SKM-1 (cell line): Measurements from ENCODE around the gene CCDC92B.
"Not testable (repeated sequence)": the region's sequence is repeated elsewhere in the genome, so short reads cannot be mapped to it uniquely, and the experiment has no call there.

ENCODE experiments used
- DNase-seq: peaks from one replicate; lab custom pipeline; 2025; ENCODE audit not compliant: unreplicated experiment; lab: John Stamatoyannopoulos, UW

The CCDC92B gene

GRCh38 chr17:2704890-2705248 is 44.6 kb downstream of the CCDC92B start:
- no peak for DNase-seq

DNA sequence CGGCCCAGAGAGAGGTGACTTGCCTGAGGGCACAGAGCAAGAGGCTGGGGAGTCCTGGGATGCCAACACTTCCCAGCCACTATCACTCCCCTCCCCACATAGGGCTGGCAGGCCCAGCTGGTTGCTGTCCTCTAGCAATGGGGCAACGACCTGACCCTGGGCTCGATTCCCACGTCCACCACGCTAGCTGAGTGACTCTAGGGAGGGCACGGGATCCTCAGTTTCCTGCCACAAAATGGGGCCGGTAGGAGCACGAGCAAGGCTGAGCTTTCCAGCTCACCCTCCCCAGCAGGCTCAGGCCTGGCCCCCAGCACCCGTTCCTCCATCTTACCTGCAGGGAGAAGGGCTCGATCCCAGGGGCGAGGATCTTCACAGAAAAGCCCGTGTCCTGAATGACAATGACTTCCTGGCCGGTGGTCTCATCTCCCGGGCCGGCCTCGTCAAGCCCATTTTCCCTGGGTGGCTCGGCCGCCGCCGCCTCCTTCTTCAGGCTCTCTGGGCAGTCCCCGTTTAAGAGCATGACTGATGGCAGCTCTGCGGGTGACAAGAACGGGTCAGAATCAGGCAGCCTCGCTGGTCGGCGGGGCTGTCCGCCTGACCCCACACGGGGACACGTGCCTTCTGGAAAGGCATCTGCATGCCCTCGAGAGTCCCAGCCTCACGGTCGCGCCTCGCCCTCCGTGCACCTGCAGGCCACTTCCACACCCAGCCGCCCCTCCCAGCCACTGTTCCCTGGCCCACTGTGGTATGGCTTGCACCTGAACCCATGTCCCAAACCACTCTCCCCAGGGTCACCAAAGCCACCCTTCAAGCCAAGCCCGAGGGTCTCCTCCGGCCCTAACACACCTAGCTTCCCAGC is 45.2 kb downstream of the CCDC92B start:
- DNase-seq = no peak

DNA sequence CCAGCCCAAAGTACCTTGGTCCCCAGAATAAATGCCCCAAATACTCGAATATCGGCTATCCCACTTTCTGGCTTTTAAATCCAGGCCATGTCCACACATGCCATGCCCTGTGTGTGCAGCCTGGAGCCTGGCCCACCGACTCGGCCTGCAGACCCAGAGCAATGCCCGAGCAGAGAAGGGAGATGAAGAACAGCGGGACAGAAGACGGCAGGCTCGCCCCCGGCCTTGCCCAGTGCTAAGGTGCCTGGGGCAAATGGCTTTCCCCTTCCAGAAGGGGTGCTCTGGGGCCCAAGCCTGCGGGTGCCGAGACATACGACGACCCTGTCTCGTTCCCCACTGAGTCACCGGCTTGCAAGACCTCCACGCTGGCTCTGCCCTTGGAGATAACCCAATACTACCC is 45.8 kb downstream of the CCDC92B start:
- no peak for DNase-seq

DNA sequence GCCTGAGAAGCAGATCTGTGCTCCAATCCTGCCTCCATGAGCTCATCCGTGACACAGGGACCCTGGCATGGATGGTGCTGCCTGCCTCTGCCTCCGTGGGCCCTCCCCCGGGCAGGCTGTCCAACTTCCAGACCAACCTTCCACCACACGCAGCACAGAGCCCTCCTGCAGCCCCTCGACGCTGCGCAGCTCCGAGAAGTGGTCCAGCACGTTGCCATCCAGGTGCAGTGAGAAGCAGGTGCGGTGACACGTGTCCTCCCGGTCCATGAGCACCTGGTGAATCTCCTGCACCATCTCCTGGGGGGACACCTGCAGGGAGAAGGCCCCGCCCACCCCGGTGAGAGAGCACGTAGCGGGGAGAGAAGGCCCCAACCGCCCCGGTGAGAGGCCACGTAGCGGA is 46.3 kb downstream of the CCDC92B start:
- no peak for DNase-seq

- no peak for DNase-seq
These were observed 47.3 kb downstream of the CCDC92B start for GRCh38 chr17:2701996-2702741.

- DNase-seq = no peak
These were observed 48.1 kb downstream of the CCDC92B start for GRCh38 chr17:2701161-2701995.

- DNase-seq = peak; percentile 100
These were observed 48.8 kb downstream of the CCDC92B start for GRCh38 chr17:2700491-2701141.

GRCh38 chr17:2700030-2700490 is 49.4 kb downstream of the CCDC92B start:
- DNase-seq = no peak

DNA sequence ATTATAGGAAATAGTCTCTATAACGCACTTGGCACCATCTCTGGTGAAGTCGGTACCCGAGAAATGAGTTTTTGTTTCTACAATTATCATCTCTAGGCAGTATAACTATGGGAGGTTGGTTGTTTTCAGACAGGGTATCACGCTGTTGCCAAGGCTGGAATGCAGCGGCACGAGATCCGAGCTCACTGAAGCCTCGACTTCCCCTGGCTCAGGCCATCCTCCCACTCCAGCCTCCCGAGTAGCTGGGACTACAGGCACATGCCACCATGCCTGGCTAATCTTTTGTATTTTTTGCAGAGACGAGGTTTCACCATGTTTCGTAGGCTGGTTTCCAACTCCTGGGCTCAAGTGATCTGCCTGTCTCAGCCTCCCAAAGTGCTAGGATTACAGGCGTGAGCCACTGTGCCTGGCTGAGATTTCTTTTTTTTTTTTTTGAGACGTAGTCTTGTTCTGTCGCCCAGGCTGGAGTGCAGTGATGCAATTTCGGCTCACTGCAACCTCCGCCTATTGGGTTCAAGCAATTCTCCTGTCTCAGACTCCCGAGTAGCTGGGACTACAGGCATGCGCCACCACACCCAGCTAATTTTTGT is 50.1 kb downstream of the CCDC92B start:
- not testable (repeated sequence) for DNase-seq

GRCh38 chr17:2697611-2698162 is 51.8 kb downstream of the CCDC92B start:
- no peak for DNase-seq

- DNase-seq = no peak
These were observed 53.3 kb downstream of the CCDC92B start for GRCh38 chr17:2695961-2696760.

- DNase-seq = no peak
These were observed 54.0 kb downstream of the CCDC92B start for GRCh38 chr17:2695243-2695960.

GRCh38 chr17:2694381-2695242 is 54.8 kb downstream of the CCDC92B start:
- DNase-seq = no peak

DNA sequence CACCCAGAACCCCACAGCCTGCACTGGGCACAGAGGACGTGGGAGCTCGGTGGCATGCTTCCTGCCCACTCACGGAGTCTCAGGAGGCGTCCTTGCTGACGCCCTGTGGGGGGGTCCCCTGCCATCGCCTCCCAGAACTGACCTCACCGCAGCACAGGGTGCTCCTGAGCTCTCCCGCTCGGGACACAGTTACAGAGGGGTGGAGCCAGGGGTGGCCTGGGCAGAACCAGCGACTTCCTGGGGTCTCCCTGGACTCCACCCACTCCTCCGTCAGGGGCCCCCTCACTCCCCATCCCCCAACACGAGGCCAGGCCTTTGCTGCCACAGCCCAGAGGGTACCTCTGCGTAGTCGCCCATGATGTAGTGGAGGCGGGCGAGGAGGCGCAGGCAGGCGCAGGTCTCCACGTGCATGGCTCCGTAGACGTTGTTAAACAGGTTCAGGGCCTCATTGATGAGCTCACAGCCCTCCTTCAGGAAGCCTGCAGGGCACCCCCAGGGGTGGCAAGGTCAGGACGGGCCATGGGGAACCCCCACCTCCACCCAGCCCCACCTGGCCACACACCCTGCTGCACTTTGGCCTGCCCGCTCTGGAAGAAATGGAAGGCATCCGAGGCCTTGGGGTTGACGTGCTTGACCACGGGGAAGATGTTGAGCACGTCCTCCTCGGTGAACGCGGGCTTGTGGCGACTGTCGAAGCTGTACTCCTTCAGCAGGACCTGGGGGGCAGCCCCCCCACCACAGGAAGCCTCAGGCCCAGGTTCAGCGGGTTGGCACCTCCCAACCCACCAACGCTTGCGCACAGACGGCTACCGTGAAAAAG is 55.7 kb downstream of the CCDC92B start:
- no peak for DNase-seq

DNA sequence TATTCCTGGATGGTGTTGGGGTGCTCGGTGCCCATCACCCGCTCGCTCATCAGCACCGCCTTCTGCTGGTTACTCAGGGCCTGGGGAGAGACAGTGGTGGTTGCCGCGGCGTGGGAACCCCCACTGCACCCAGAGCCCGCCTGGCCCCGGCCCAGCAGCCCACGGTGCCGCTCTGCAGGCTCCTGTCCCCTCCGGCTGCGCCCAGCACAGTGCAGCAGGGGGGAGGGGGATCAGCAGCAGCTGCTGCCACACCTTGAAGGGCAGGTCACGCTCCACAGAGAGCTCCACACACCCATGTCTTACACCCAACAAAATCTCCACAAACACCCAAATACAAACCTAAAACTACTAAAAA is 56.7 kb downstream of the CCDC92B start:
- DNase-seq = no peak

DNA sequence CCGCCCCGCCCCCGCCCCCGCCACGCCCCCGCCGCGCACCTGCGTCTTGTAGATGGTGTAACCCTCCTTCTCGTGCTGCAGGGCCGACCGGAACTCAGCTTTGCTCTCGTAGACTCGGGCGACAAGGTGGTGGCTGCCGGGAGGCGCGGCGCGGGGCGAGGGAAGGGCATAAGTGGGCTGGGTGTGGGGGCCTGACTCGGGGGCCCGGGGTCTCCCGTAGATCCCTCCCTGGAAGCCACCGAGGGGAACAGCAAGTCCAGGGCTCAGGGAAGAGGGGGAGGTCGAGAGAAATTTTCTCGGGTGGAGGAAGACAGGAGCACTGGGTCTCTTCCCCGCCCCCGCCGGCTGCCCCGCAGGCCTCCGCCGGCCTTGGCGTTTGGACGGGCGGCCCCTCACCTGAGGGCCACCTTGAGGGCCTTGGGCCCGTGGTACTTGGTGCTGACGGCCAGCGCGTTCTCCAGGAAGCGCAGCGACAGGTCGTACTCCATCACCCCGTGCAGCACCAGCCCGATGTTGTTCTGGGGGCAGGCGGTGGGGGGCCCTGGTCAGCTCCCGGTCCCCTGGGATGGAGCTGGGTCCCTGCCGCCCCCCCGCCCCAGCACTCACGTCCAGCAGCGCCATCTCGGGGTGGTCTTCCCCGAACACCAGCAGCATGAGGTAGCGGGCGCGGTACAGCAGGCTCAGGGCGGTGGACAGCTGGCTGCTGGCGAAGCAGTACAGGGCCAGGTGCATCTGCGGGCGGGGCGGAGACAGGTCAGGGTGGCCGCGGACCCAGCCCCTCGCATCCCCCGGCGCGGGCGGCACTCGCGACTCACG is 57.3 kb downstream of the CCDC92B start:
- DNase-seq = no peak
